SK-N-SH (cell line): ENCODE measurements around the gene CCDC192. TPM values are rescaled to one million over a fixed set of nuclear protein-coding genes. Genes with fewer than 3 reads are reported as not detected.

ENCODE experiments used
- CTCF ChIA-PET: fragments of 300-600, 350-600 bp; formaldehyde crosslinking; extraction: SDS; loops from one replicate; lab custom pipeline; 2021; lab: Yijun Ruan, JAX
- POLR2A ChIA-PET: fragments of 350-600 bp; sonication (Branson Sonifier 250); formaldehyde crosslinking; extraction: SDS; loops from one replicate; lab custom pipeline; 2020; ENCODE audit warnings: antibody characterized with exemption, inconsistent platforms; lab: Yijun Ruan, JAX
- DNase-seq: peaks from one replicate; pipeline ENCODE4 v3.0.0; 2012
- H2AFZ ChIP-seq: fragments of 200-600 bp; sonication (generic); 2 replicates; pipeline ENCODE4 v1.8.1; 2016; ENCODE audit warnings: antibody characterized with exemption, mild to moderate bottlenecking, low read depth
- H3F3A ChIP-seq: fragments of 200-600 bp; sonication (generic); replicated peaks from 2 replicates; pipeline ENCODE3; 2016; ENCODE audit warnings: antibody characterized with exemption, mild to moderate bottlenecking; ENCODE audit not compliant: insufficient read depth
- H3K27ac ChIP-seq, 2 experiments: fragments of 200-500 bp in 1 of 2; fragments of 200-600 bp in 1 of 2; sonication (Bioruptor generic) in 1 of 2; sonication (generic), shearing (Covaris generic) in 1 of 2; 2 replicates each; pipeline versions ENCODE4 v1.5.1 to v1.6.1; 2014 to 2016; ENCODE audit warnings: low read depth in 2 of 2, inconsistent platforms in 1 of 2, low read length in 1 of 2, mild to moderate bottlenecking in 1 of 2, mixed read lengths in 1 of 2
- H3K27me3 ChIP-seq: fragments of 200-600 bp; sonication (generic), shearing (Covaris generic); 2 replicates; pipeline ENCODE4 v1.6.1; 2016; ENCODE audit warnings: mixed run types; ENCODE audit not compliant: insufficient read depth
- H3K36me3 ChIP-seq, 2 experiments: fragments of 200-500 bp in 1 of 2; fragments of 200-600 bp in 1 of 2; sonication (Bioruptor generic) in 1 of 2; sonication (generic) in 1 of 2; replicated peaks in 1 of 2; 2 replicates each; pipeline versions ENCODE3 to v1.5.1; 2014 to 2016; ENCODE audit warnings: low read length in 1 of 2, mild to moderate bottlenecking in 1 of 2; ENCODE audit not compliant: insufficient read depth in 2 of 2, control insufficient read depth in 1 of 2
- H3K4me1 ChIP-seq, 2 experiments: fragments of 200-500 bp in 1 of 2; fragments of 200-600 bp in 1 of 2; sonication (Bioruptor generic) in 1 of 2; sonication (generic), shearing (Covaris generic) in 1 of 2; 2 replicates each; pipeline versions ENCODE4 v1.5.1 to v1.6.1; 2014 to 2016; ENCODE audit warnings: low read depth in 1 of 2, low read length in 1 of 2, mixed run types in 1 of 2; ENCODE audit not compliant: insufficient read depth in 2 of 2, control insufficient read depth in 1 of 2
- H3K4me2 ChIP-seq: fragments of 200-600 bp; sonication (generic), shearing (Covaris generic); 2 replicates; pipeline ENCODE4 v1.6.1; 2017; ENCODE audit warnings: mixed run types
- H3K4me3 ChIP-seq, 2 experiments: fragments of 200-500 bp in 1 of 2; fragments of 200-600 bp in 1 of 2; sonication (Bioruptor generic) in 1 of 2; sonication (generic), shearing (Covaris generic) in 1 of 2; 2 replicates each; pipeline versions ENCODE4 v1.5.1 to v1.8.1; 2014 to 2016; ENCODE audit warnings: low read depth in 2 of 2, inconsistent platforms in 1 of 2, low read length in 1 of 2, mild to moderate bottlenecking in 1 of 2, mixed read lengths in 1 of 2, moderate library complexity in 1 of 2
- H3K79me2 ChIP-seq: fragments of 200-600 bp; sonication (generic); 2 replicates; pipeline ENCODE4 v1.8.1; 2017; ENCODE audit warnings: mild to moderate bottlenecking; ENCODE audit not compliant: insufficient read depth
- H3K9ac ChIP-seq: fragments of 200-600 bp; sonication (generic); 2 replicates; pipeline ENCODE4 v1.6.1; 2017; ENCODE audit warnings: mixed run types
- H3K9me2 ChIP-seq: fragments of 200-600 bp; sonication (generic); 2 replicates; pipeline ENCODE4 v1.6.1; 2017; ENCODE audit warnings: mixed run types
- H3K9me3 ChIP-seq: fragments of 200-600 bp; sonication (generic); 2 replicates; pipeline ENCODE4 v1.6.1; 2017; ENCODE audit warnings: mixed run types, mild to moderate bottlenecking, moderate library complexity
- H4K20me1 ChIP-seq: fragments of 200-600 bp; sonication (generic); 2 replicates; pipeline ENCODE4 v1.6.1; 2017; ENCODE audit warnings: mild to moderate bottlenecking, mixed run types; ENCODE audit not compliant: insufficient read depth
- CHD2 ChIP-seq: fragments of 150-350 bp; IDR thresholded peaks from 2 replicates; pipeline ENCODE4 v1.6.1; 2018; ENCODE audit warnings: low read length; ENCODE audit not compliant: partially characterized antibody
- EZH2phosphoT487 ChIP-seq: fragments of 200-600 bp; sonication (generic); IDR thresholded peaks from 2 replicates; pipeline ENCODE4 v1.6.1; 2017; ENCODE audit warnings: low read depth, mixed run types, mild to moderate bottlenecking, antibody characterized with exemption, moderate library complexity, borderline replicate concordance
- FOSL2 ChIP-seq: IDR thresholded peaks from 2 replicates; pipeline ENCODE4 v1.4.0; 2012; ENCODE audit warnings: low read depth, mild to moderate bottlenecking, moderate library complexity, borderline replicate concordance
- FOXJ3 ChIP-seq: sonication (generic); formaldehyde crosslinking; IDR thresholded peaks from 2 replicates; pipeline ENCODE4 v1.5.1; 2020; ENCODE audit warnings: mild to moderate bottlenecking, missing genetic modification reagents
- GABPA ChIP-seq: IDR thresholded peaks from 2 replicates; pipeline ENCODE4 v1.4.0; 2012; ENCODE audit warnings: low read depth, mild to moderate bottlenecking
- GATA2 ChIP-seq: sonication (generic); formaldehyde crosslinking; IDR thresholded peaks from 2 replicates; pipeline ENCODE4 v1.5.0; 2020; ENCODE audit warnings: mild to moderate bottlenecking, missing genetic modification reagents
- MEF2A ChIP-seq: IDR thresholded peaks from 2 replicates; pipeline ENCODE4 v1.4.0; 2012; ENCODE audit warnings: low read depth, borderline replicate concordance
- MXI1 ChIP-seq: IDR thresholded peaks from 2 replicates; pipeline ENCODE4 v1.6.1; 2012; ENCODE audit warnings: mild to moderate bottlenecking, low read depth, low read length, improper control_type of control experiment
- NFIC ChIP-seq: IDR thresholded peaks from 2 replicates; pipeline ENCODE4 v1.4.0; 2012; ENCODE audit warnings: borderline replicate concordance
- RCOR1 ChIP-seq: fragments of 150-350 bp; IDR thresholded peaks from 2 replicates; pipeline ENCODE4 v1.6.1; 2017; ENCODE audit warnings: antibody characterized with exemption, low read length
- RXRA ChIP-seq: IDR thresholded peaks from 2 replicates; pipeline ENCODE4 v1.4.0; 2012; ENCODE audit warnings: low read depth, mild to moderate bottlenecking, borderline replicate concordance
- SMC3 ChIP-seq: IDR thresholded peaks from 2 replicates; pipeline ENCODE4 v1.6.1; 2012; ENCODE audit warnings: low read depth, low read length, improper control_type of control experiment
- TAF1 ChIP-seq: IDR thresholded peaks from 2 replicates; pipeline ENCODE4 v1.6.1; 2012; ENCODE audit warnings: low read depth, mild to moderate bottlenecking, low read length, moderate library complexity, borderline replicate concordance
- TEAD4 ChIP-seq: IDR thresholded peaks from 2 replicates; pipeline ENCODE4 v1.4.0; 2012; ENCODE audit warnings: mild to moderate bottlenecking, borderline replicate concordance; ENCODE audit not compliant: insufficient read depth
- ZBTB33 ChIP-seq: IDR thresholded peaks from 2 replicates; pipeline ENCODE4 v1.4.0; 2012; ENCODE audit warnings: low read depth, borderline replicate concordance
- WGBS: methylation state at CpG from one replicate; pipeline ENCODE4 v1.1.6; 2017; ENCODE audit warnings: low lambda C conversion rate; 5-methylcytosine and 5-hydroxymethylcytosine counted together
- polyA plus RNA-seq, 3 experiments: library from polyadenylated mRNA; depleted of rRNA; stranded (reverse); fragments of >200 nt; gene quantifications; 2 replicates each; pipeline ENCODE4 v1.2.3, GENCODE V29; 2012
- TF ChIP-seq, protein P1 (sequence below): IDR thresholded peaks from 2 replicates; pipeline ENCODE4; 2012
- TF ChIP-seq, protein P2 (sequence below): fragments of 150-350 bp; IDR thresholded peaks from 2 replicates; pipeline ENCODE4 v1.6.1; 2016; ENCODE audit warnings: mild to moderate bottlenecking, low read depth, low read length

Gene CCDC192
- polyA plus RNA-seq, 1 of the 3 experiments (the other 2 are of a cell fraction): not detected

DNA sequence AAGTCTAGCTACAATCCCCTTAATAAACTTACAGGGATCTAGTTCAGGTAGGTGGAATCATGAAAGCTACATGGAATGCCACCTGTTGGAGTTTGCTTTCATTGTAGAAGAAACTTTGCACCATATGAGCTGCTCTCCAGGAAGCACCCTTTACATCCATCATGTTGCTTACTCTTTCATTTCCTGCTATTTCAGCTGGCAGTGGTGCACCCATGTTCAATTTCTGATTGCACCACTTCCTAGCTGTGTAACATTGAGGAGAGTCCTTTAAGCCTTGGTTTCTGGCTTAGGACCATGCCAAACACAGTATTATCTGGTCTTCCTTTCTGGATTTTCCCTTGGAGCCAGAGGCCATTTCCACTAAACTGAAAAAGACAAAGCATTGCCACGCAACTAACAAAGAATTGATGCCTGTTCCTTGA, 257.1 kb downstream of the CCDC192 start:
- no peaks in the 10 kb centered on the region for H3K79me2 ChIP-seq
- TF ChIP-seq TEAD4: no peak
- no peak for TF ChIP-seq ZBTB33
- TF ChIP-seq, protein P1, sequence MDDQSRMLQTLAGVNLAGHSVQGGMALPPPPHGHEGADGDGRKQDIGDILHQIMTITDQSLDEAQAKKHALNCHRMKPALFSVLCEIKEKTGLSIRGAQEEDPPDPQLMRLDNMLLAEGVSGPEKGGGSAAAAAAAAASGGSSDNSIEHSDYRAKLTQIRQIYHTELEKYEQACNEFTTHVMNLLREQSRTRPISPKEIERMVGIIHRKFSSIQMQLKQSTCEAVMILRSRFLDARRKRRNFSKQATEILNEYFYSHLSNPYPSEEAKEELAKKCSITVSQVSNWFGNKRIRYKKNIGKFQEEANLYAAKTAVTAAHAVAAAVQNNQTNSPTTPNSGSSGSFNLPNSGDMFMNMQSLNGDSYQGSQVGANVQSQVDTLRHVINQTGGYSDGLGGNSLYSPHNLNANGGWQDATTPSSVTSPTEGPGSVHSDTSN: no peak
- TF ChIP-seq SMC3: no peak
- TF ChIP-seq CHD2: no peak
- TF ChIP-seq FOXJ3 (CRISPR knock-in tag): no peak
- TF ChIP-seq MEF2A: no peak
- TF ChIP-seq EZH2phosphoT487: no peak
- no peak for TF ChIP-seq GATA2 (CRISPR knock-in tag)
- TF ChIP-seq TAF1: no peak
- TF ChIP-seq, protein P2, sequence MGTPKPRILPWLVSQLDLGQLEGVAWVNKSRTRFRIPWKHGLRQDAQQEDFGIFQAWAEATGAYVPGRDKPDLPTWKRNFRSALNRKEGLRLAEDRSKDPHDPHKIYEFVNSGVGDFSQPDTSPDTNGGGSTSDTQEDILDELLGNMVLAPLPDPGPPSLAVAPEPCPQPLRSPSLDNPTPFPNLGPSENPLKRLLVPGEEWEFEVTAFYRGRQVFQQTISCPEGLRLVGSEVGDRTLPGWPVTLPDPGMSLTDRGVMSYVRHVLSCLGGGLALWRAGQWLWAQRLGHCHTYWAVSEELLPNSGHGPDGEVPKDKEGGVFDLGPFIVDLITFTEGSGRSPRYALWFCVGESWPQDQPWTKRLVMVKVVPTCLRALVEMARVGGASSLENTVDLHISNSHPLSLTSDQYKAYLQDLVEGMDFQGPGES: no peak
- no peak for TF ChIP-seq RCOR1
- no peak for TF ChIP-seq MXI1
- no peak for TF ChIP-seq GABPA
- TF ChIP-seq RXRA: no peak
- TF ChIP-seq FOSL2: no peak
- TF ChIP-seq NFIC: no peak
- TF ChIP-seq, all 33 proteins: peak for 0
- H3K4me1 ChIP-seq: peaks cover 25 to 28% of the 10 kb centered on the region in 2 experiments
- H3K27me3 ChIP-seq: no peaks in the 10 kb centered on the region
- peaks cover 0 to 8% of the 10 kb centered on the region in 2 experiments for H3K36me3 ChIP-seq
- no peak for DNase-seq
- peaks cover 4% of the 10 kb centered on the region for H3F3A ChIP-seq
- POLR2A ChIA-PET: no interaction called here
- H3K9me2 ChIP-seq: no peaks in the 10 kb centered on the region
- CTCF ChIA-PET: interaction anchor here (1.0 to 1.5 kb wide), 3 partner anchors 16 to 124 kb away, joined by 3 read pairs; no protein-coding TSS in a partner anchor
- H3K9me3 ChIP-seq: no peaks in the 10 kb centered on the region
- no peak overlapping the region for H2AFZ ChIP-seq
- 0 out of 2 replicates have a peak overlapping the region, but pooled peaks have one; percentile 61 for H3K4me2 ChIP-seq
- no peak overlapping the region for H3K4me3 ChIP-seq
- peak overlapping the region in 1 of 2 experiments; percentile 75; a peak in 2 of 4 replicates for H3K27ac ChIP-seq
- 92% methylated on average over 1 of the region's 1 CpG for WGBS
- no peak overlapping the region for H3K9ac ChIP-seq
- no peaks in the 10 kb centered on the region for H4K20me1 ChIP-seq
